HEK293 (cell line): ENCODE data around the gene GAK.

Experiments
- CTCF ChIP-seq: fragments of 450-650 bp; formaldehyde crosslinking; IDR thresholded peaks from 2 replicates; pipeline ENCODE4 v1.5.1; 2016; ENCODE audit warnings: missing biosample characterization, missing genetic modification characterization
- GLI4 ChIP-seq: fragments of 450-650 bp; formaldehyde crosslinking; IDR thresholded peaks from 2 replicates; pipeline ENCODE4 v1.5.1; 2016; ENCODE audit warnings: missing biosample characterization, missing genetic modification characterization
- PATZ1 ChIP-seq: fragments of 450-650 bp; formaldehyde crosslinking; IDR thresholded peaks from 2 replicates; pipeline ENCODE4 v1.5.1; 2016; ENCODE audit warnings: missing biosample characterization, missing genetic modification characterization
- TRIM28 ChIP-seq: IDR thresholded peaks from 2 replicates; pipeline ENCODE4 v1.6.1; 2011; ENCODE audit warnings: low read length, control low read depth, borderline replicate concordance
- TSHZ1 ChIP-seq: fragments of 450-650 bp; formaldehyde crosslinking; IDR thresholded peaks from 2 replicates; pipeline ENCODE4 v1.5.1; 2016; ENCODE audit warnings: missing biosample characterization, missing genetic modification characterization, borderline replicate concordance
- ZNF121 ChIP-seq: fragments of 450-650 bp; formaldehyde crosslinking; IDR thresholded peaks from 2 replicates; pipeline ENCODE4 v1.5.1; 2016; ENCODE audit warnings: missing biosample characterization, missing genetic modification characterization
- ZNF248 ChIP-seq: fragments of 450-650 bp; formaldehyde crosslinking; IDR thresholded peaks from 2 replicates; pipeline ENCODE4 v1.5.1; 2017; ENCODE audit warnings: missing biosample characterization, missing genetic modification characterization
- ZNF350 ChIP-seq: fragments of 450-650 bp; formaldehyde crosslinking; IDR thresholded peaks from 2 replicates; pipeline ENCODE4 v1.5.0; 2017; ENCODE audit warnings: missing biosample characterization, mild to moderate bottlenecking, missing genetic modification characterization
- ZNF398 ChIP-seq: fragments of 450-650 bp; formaldehyde crosslinking; IDR thresholded peaks from 2 replicates; pipeline ENCODE4 v1.5.1; 2017; ENCODE audit warnings: missing biosample characterization, missing genetic modification characterization
- ZNF544 ChIP-seq: fragments of 450-650 bp; formaldehyde crosslinking; IDR thresholded peaks from 2 replicates; pipeline ENCODE4 v1.5.0; 2017; ENCODE audit warnings: missing biosample characterization, missing genetic modification characterization
- ZNF549 ChIP-seq: fragments of 450-650 bp; IDR thresholded peaks from 2 replicates; pipeline ENCODE4 v1.5.1; 2018; ENCODE audit warnings: missing biosample characterization, missing genetic modification characterization, mild to moderate bottlenecking, inconsistent platforms, moderate library complexity
- ZNF558 ChIP-seq: fragments of 450-650 bp; formaldehyde crosslinking; IDR thresholded peaks from 2 replicates; pipeline ENCODE4 v1.5.1; 2016; ENCODE audit warnings: missing biosample characterization, missing genetic modification characterization
- ZNF660 ChIP-seq: fragments of 450-650 bp; IDR thresholded peaks from 2 replicates; pipeline ENCODE4 v1.5.1; 2018; ENCODE audit warnings: missing biosample characterization, mild to moderate bottlenecking, missing genetic modification characterization
- ZNF747 ChIP-seq: fragments of 450-650 bp; formaldehyde crosslinking; IDR thresholded peaks from 2 replicates; pipeline ENCODE4 v1.5.1; 2016; ENCODE audit warnings: missing biosample characterization, missing genetic modification characterization

- TF ChIP-seq PATZ1 (tag by site-specific recombination), result no peak
- no peak for TF ChIP-seq ZNF121 (tag by site-specific recombination)
- no peak for TF ChIP-seq ZNF747
- TF ChIP-seq CTCF (tag by site-specific recombination), result no peak
- no peak for TF ChIP-seq TSHZ1 (tag by site-specific recombination)
- TF ChIP-seq ZNF398, result no peak
- no peak for TF ChIP-seq ZNF558 (tag by site-specific recombination)
- TF ChIP-seq ZNF660 (tag by site-specific recombination), result no peak
- TF ChIP-seq ZNF350 (tag by site-specific recombination), result no peak
- no peak for TF ChIP-seq TRIM28
- TF ChIP-seq ZNF549, result no peak
- no peak for TF ChIP-seq ZNF248 (tag by site-specific recombination)
- no peak for TF ChIP-seq ZNF544
- no peak for TF ChIP-seq GLI4 (tag by site-specific recombination)
These were observed 63.7 kb downstream of the GAK start for GRCh38 chr4:868421-868820.
